Stomach (tissue), 9 donors: ENCODE measurements around the gene COL18A1. TPM values are rescaled to one million over a fixed set of nuclear protein-coding genes. Genes with fewer than 3 reads are reported as not detected.

Source experiments
- DNase-seq, 2 donors: peaks; one replicate each; pipeline versions ENCODE4 v3.0.0 to v3.0.0-alpha.2; 2013 to 2019
- H3K27ac ChIP-seq, 5 donors: fragments of 200-600 bp in 4 of 5; sonication (generic) in 4 of 5; one replicate each; pipeline ENCODE4 v1.5.1; 2013 to 2019; ENCODE audit warnings: mild to moderate bottlenecking in 1 of 5, moderate library complexity in 1 of 5
- H3K27me3 ChIP-seq, 3 donors: fragments of 200-600 bp; sonication (generic); one replicate each; pipeline ENCODE4 v1.5.1; 2017 to 2019; ENCODE audit warnings: mixed run types in 1 of 3
- H3K36me3 ChIP-seq, 4 donors: fragments of 200-600 bp; sonication (generic); 1 replicate in 3 of 4; 2 replicates in 1 of 4; pipeline ENCODE4 v1.5.1; 2016 to 2019
- H3K4me1 ChIP-seq, 4 donors: fragments of 200-600 bp; sonication (generic); one replicate each; pipeline ENCODE4 v1.5.1; 2016 to 2019
- H3K4me3 ChIP-seq, 4 donors: fragments of 200-600 bp; sonication (generic) in 3 of 4; one replicate each; pipeline ENCODE4 v1.5.1; 2016 to 2019; ENCODE audit warnings: mild to moderate bottlenecking in 1 of 4
- H3K9me3 ChIP-seq, 4 donors: fragments of 200-600 bp; sonication (generic); one replicate each; pipeline ENCODE4 v1.5.1; 2016 to 2019
- CTCF ChIP-seq, 7 experiments: fragments of 450-650 bp in 4 of 7; fragments of 200-600 bp in 3 of 7; sonication (generic) in 3 of 7; IDR thresholded peaks; one replicate each; pipeline ENCODE4 v1.5.1; 2016 to 2019; ENCODE audit warnings: antibody characterized with exemption in 7 of 7, control low read depth in 2 of 7, mild to moderate bottlenecking in 1 of 7
- EP300 ChIP-seq: sonication (generic); formaldehyde crosslinking; IDR thresholded peaks from one replicate; pipeline ENCODE4 v1.6.1; 2017; ENCODE audit warnings: antibody characterized with exemption
- POLR2A ChIP-seq, 4 donors: fragments of 450-650 bp; IDR thresholded peaks; one replicate each; pipeline ENCODE4 v1.6.1; 2016; ENCODE audit warnings: antibody characterized with exemption in 4 of 4, control low read depth in 2 of 4, mild to moderate bottlenecking in 1 of 4, moderate library complexity in 1 of 4
- POLR2AphosphoS5 ChIP-seq, 3 donors: sonication (generic); formaldehyde crosslinking; IDR thresholded peaks; one replicate each; pipeline ENCODE4 v1.6.1; 2016; ENCODE audit warnings: antibody characterized with exemption in 3 of 3
- WGBS, 5 donors: extraction: QIAGEN DNeasy Blood & Tissue Kit in 3 of 5; methylation state at CpG; one replicate each; pipeline versions ENCODE4 v1.1.5 to v1.1.7; 2013 to 2018; 5-methylcytosine and 5-hydroxymethylcytosine counted together
- intact Hi-C: fragments of 100-400 bp; cut with DNase I; formaldehyde crosslinking; loops from one replicate; pipeline ENCODE4 v1.15.1; 2023; ENCODE audit warnings: low total_unique reads
- polyA plus RNA-seq, 3 donors: library from polyadenylated mRNA; stranded (reverse); fragments of 200-250 nt; gene quantifications; one replicate each; pipeline ENCODE4 v1.2.3, GENCODE V29; 2013
- total RNA-seq, 5 donors: library from RNA; depleted of rRNA; stranded (reverse); fragments of >200 nt; gene quantifications; one replicate each; pipeline versions ENCODE4 v1.1.0 to v1.2.3, GENCODE V29; 2014 to 2016
- donor health status: healthy with polysubstance abuse.
- donor health status: Bipolar disorder and iron deficiency.
- donor health status: healthy.

The COL18A1 gene
- total and polyA plus RNA-seq, 8 donors = 19.8 to 212 (median 34.6) TPM

GRCh38 chr21:45475797-45476570, 71.0 kb downstream of the COL18A1 start:
- peaks cover 0 to 47% (median 25%) of the 10 kb centered on the region in 4 donors for H3K36me3 ChIP-seq
- 87 to 92% (median 90%) methylated on average over 47 to 53 of the region's 53 CpGs for WGBS, 5 donors
- no peaks in the 10 kb centered on the region for H3K9me3 ChIP-seq
- H3K27me3 ChIP-seq = peaks cover 0 to 22% (median 0%) of the 10 kb centered on the region in 3 donors
- no peak overlapping the region for H3K27ac ChIP-seq
- no peak overlapping the region for H3K4me3 ChIP-seq
- no peak for TF ChIP-seq POLR2AphosphoS5 (IDR thresholded peaks at IDR 0.05)
- TF ChIP-seq CTCF (IDR thresholded peaks at IDR 0.05) = no peak
- TF ChIP-seq POLR2A (IDR thresholded peaks at IDR 0.05) = no peak
- TF ChIP-seq EP300 = no peak
- intact Hi-C loops = loop anchor here (5.0 kb wide), 1 partner anchor 121 kb away; no protein-coding TSS in a partner anchor
- no peak for DNase-seq
- peaks cover 20 to 51% (median 33%) of the 10 kb centered on the region in 4 donors for H3K4me1 ChIP-seq

- H3K27ac ChIP-seq = no peak overlapping the region
- H3K36me3 ChIP-seq = peaks cover 0 to 53% (median 28%) of the 10 kb centered on the region in 4 donors
- H3K9me3 ChIP-seq = no peaks in the 10 kb centered on the region
- TF ChIP-seq POLR2AphosphoS5 (IDR thresholded peaks at IDR 0.05) = no peak
- no peak for TF ChIP-seq CTCF (IDR thresholded peaks at IDR 0.05)
- TF ChIP-seq EP300 = no peak
- TF ChIP-seq POLR2A (IDR thresholded peaks at IDR 0.05) = no peak
- DNase-seq = no peak
- intact Hi-C loops = loop anchor here (5.0 kb wide), 1 partner anchor 121 kb away; no protein-coding TSS in a partner anchor
- no peak overlapping the region for H3K4me3 ChIP-seq
- H3K4me1 ChIP-seq = peaks cover 15 to 45% (median 27%) of the 10 kb centered on the region in 4 donors
- H3K27me3 ChIP-seq = peaks cover 0 to 22% (median 0%) of the 10 kb centered on the region in 3 donors
- 85 to 94% (median 92%) methylated on average over 6 of the region's 6 CpGs for WGBS, 5 donors
These were observed 71.6 kb downstream of the COL18A1 start for GRCh38 chr21:45476582-45476981.

DNA sequence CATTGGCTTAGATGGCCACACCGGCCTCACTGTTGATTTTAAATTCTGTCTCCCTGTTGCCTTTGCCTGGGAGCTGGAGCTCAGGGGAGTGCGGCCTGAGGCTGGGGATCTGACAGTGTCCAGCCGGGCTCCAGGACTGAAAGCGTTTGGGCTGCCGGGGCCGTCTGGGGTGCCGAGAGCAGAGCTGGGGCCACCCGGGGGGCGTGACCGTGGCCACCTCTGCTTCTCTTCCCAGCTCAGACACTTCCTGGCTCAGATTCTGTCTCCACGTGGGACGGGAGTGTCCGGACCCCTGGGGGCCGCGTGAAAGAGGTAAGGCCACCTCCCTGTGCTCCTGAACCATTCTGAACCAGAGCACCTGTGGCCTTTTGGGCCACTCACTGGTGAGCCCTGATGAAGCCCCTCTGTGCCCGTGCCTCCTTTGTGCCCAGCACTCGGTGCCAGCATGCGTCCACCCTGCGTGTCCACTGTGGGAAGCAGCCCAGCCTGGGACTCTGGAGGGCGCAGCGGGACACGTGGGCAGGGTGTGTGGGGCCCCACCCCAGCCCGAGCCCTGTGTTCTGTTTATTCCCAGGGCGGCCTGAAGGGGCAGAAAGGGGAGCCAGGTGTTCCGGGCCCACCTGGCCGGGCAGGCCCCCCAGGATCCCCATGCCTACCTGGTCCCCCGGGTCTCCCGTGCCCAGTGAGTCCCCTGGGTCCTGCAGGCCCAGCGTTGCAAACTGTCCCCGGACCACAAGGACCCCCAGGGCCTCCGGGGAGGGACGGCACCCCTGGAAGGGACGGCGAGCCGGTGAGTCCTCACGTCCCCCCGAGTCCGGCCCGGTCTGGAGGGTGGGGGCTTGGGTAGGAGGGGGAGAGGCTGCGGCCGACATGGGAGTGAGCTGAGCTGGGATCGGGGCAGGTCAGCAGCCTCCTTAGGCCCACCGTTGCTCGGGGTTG, 72.5 kb downstream of the COL18A1 start:
- WGBS, 5 donors = 63 to 71% (median 64%) methylated on average over 35 to 44 of the region's 44 CpGs
- H3K4me1 ChIP-seq = peaks cover 11 to 36% (median 20%) of the 10 kb centered on the region in 4 donors
- peaks cover 0 to 62% (median 36%) of the 10 kb centered on the region in 4 donors for H3K36me3 ChIP-seq
- H3K27ac ChIP-seq = peak overlapping the region; percentile 26 to 73 (median 62)
- H3K4me3 ChIP-seq = peak overlapping the region in 3 of 4 donors; percentile 23 to 42 (median 38)
- TF ChIP-seq POLR2A (IDR thresholded peaks at IDR 0.05) (no peak), EP300 (no peak), CTCF (IDR thresholded peaks at IDR 0.05) (no peak), POLR2AphosphoS5 (IDR thresholded peaks at IDR 0.05) (no peak)
- DNase-seq = no peak
- H3K27me3 ChIP-seq = peaks cover 0 to 13% (median 0%) of the 10 kb centered on the region in 3 donors
- H3K9me3 ChIP-seq = no peaks in the 10 kb centered on the region
- intact Hi-C loops = loop anchor here (5.0 kb wide), 1 partner anchor 120 kb away; no protein-coding TSS in a partner anchor
